Measurements from ENCODE around the gene CTSL.

The CTSL gene

DNA sequence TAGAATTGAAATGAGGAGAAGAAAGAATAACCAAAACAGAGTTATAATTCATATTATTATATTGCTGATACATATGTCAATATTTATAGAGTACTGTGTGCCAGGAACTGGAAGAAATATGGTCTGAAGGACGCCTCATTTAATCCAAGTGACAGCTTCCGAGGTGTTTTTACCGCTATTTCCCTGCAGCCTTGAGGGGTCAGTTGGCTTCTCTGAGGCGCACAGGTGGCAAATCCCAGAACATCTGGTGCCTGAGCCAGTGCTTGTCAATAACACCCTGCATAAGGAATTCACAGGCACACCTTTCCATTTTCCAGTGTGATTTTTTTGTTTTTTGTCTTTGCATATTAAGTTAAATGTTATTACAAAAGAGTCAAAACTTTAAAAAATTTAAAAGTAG lies 43.3 kb upstream of the CTSL start:
- TF ChIP-seq, protein P1, sequence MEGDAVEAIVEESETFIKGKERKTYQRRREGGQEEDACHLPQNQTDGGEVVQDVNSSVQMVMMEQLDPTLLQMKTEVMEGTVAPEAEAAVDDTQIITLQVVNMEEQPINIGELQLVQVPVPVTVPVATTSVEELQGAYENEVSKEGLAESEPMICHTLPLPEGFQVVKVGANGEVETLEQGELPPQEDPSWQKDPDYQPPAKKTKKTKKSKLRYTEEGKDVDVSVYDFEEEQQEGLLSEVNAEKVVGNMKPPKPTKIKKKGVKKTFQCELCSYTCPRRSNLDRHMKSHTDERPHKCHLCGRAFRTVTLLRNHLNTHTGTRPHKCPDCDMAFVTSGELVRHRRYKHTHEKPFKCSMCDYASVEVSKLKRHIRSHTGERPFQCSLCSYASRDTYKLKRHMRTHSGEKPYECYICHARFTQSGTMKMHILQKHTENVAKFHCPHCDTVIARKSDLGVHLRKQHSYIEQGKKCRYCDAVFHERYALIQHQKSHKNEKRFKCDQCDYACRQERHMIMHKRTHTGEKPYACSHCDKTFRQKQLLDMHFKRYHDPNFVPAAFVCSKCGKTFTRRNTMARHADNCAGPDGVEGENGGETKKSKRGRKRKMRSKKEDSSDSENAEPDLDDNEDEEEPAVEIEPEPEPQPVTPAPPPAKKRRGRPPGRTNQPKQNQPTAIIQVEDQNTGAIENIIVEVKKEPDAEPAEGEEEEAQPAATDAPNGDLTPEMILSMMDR (IDR thresholded peaks at IDR 0.05; ENCODE audit: low read depth, low read length): no peak
- no peak for DNase-seq (ENCODE audit: extremely low read depth, low read depth)

GRCh38 chr9:87683751-87684626 lies 41.9 kb upstream of the CTSL start:
- DNase-seq (ENCODE audit: extremely low read depth, low read depth): no peak
- TF ChIP-seq, protein P1 (IDR thresholded peaks at IDR 0.05; ENCODE audit: low read depth, low read length): no peak

GRCh38 chr9:87684627-87685219 lies 41.2 kb upstream of the CTSL start:
- DNase-seq (ENCODE audit: extremely low read depth, low read depth): no peak
- TF ChIP-seq, protein P1 (IDR thresholded peaks at IDR 0.05; ENCODE audit: low read depth, low read length): peak; percentile 70

DNA sequence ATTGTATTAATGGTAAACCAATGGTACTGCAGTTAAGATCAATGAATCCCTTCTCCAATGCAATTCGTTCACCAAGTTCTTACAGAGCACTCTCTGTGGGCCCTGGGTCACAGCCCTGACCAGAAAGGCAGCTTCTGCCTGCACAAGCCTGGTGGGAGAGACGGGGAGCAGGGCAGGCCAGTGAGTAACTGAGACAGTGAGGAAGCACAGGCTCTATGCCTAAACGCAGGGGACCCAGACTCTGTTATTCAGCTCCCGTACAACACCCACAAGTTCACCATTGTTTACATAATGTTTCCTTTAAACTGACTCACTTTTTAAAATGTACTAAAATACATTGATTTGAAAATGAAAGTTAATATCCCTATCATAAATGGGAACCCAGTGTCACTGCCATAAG lies 40.5 kb upstream of the CTSL start:
- TF ChIP-seq, protein P1 (IDR thresholded peaks at IDR 0.05; ENCODE audit: low read depth, low read length): no peak
- DNase-seq (ENCODE audit: extremely low read depth, low read depth): no peak

DNA sequence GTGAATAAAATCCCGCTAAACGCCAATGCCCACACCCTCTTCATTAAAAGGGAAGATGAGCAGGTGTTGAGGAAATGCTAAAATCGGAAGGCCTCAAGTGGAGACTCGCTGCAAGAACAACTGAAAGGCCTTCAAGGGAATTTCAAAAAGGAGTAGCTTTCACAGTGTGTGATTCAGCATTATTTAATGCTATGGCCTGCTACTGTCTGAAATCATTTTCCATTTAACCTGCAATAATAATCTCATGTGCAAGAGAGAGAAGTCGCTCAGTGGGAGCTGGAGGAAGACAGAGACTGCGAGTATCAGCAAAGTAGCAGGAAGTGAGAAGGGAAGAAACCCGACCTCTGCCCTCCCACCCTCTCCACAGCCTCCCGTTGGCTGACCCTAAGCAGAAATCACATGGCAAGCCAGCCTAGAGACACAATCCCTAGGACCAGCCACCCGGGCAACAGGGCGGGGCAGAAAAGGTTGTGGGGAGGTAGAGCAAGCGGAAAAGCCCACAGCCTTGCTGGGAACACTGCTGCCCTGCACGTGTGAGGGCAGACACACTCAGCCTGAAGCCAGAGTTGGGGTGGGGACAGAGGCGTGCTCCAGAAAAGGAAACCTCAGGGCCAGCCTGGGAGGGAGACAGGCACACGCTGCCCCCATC lies 39.9 kb upstream of the CTSL start:
- TF ChIP-seq, protein P1 (IDR thresholded peaks at IDR 0.05; ENCODE audit: low read depth, low read length): no peak
- no peak for DNase-seq (ENCODE audit: extremely low read depth, low read depth)

GRCh38 chr9:87686520-87687090 lies 39.3 kb upstream of the CTSL start:
- no peak for DNase-seq (ENCODE audit: extremely low read depth, low read depth)
- TF ChIP-seq, protein P1 (IDR thresholded peaks at IDR 0.05; ENCODE audit: low read depth, low read length): no peak

All from AG09319 (cell line).